Activated CD4-positive, alpha-beta T cell treated with anti-CD3 and anti-CD28 coated beads, Interleukin-2, amount 50 U/mL, for 16 hours (primary cell): ENCODE results near the gene PROK2.

ENCODE experiments used
- DNase-seq: peaks from one replicate; pipeline ENCODE4 v3.0.0-alpha.2; 2020

PROK2 gene

GRCh38 chr3:71732637-71733036 is 52.3 kb downstream of the PROK2 start:
- DNase-seq: no peak

DNA sequence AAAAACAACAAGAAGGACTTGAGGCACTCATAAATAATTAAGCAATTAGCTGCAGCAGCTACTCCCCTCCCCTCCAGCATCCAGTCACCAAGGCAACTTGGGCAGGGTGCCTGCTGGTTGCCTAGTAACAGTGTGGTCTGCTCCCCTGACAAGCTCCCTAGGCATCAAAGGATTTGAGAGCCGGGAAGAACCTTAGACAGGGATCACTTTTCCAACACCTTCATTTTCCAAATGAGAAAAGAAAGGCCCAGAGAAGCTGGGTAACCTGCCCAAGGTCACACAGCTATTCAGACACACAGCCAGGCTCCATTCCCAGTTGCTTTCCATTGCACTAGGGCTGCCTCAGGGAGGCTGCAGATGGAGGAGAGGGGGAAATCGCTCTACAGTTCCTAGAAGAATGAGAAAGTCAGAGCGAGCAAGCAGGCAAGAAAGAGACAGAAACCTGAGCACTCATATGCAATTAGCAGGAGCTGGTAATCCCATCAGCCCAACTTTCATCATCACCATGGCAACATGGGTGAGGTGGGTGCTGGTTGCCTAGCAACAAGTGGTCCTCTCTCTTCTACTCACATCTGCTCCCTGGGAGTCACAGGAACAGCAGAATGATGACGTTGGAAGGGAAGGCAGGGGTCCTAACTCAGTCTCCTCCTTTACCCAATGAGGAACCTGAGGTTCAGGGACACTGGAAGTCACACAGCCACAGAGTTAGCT is 56.2 kb downstream of the PROK2 start:
- DNase-seq: no peak

GRCh38 chr3:71726146-71726545 is 58.8 kb downstream of the PROK2 start:
- peak; percentile 51 for DNase-seq

DNA sequence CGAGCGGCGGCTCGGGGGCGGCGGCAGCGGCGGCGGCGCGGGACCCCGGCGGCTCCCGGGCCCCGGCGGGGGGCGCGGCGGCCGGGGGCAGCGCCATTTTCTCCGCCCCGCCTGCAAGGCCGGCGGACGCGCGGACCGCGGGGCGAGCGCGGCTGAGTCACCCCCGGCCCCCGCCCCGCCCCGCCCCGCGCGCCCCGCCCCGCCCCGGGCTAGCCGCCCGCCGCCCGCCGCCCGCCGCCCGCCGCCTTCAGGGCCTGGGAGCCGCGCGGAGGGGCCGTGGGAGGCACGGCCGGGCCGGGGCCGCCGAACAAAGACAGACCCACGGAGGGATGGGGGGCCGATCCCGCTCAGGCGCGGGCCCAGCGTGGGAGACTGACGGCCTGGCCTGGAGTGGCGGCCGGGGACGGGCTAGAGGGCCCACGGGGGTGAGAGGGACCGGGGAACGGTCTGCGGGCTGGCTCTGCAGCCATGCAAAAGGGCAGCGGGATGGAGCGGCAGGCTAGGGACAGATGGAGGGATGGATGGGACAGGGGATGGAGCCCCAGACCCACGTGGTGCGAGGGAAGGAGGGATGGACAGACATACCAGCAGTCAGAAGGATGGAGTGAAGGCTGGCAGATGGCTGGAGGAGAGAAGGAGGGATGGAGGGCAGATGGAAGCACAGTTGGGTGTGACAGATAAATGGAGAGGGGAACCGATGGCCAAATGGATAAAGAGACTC is 59.5 kb downstream of the PROK2 start, which contains the start of gene EIF4E3:
Gene EIF4E3, minus strand, starts transcription at position 132 of the 721 bp plus-strand sequence. Its CDS starts 35 bp downstream, at position 97.
- DNase-seq: peak; percentile 24

DNA sequence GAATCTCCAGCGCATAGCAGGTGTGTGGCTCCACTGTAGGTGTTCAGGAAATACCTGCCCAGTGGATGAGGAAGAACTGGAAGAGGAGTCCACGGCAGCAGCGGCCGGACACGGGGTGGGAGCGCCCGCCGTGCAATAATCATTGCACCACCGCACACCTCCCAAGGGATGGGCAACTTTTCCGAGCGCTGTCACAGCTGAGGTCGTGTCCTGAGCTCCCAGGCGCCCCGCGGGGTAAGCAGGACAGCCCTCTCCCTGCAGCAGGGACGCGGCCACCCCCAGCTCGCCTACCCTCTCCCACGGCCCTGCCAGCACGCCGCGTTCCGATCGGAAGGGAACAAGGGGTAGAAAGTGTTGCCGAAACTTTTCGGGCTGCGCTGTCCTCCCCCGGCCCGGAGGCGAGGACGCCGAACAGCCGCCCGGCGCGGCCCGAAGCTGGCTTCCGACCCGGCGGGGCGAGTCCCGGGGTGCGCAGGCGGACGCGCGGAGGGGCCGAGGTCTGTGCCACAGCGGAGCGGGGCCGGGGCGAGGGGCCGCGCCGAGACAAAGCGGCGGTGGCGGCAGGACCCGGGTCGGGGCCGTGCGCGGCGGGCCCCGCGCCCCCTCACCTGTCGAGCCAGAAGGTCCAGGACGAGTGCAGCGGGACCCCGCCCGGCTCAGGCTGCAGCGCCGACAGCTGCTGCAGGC is 60.2 kb downstream of the PROK2 start:
- peak; percentile 28 for DNase-seq

DNA sequence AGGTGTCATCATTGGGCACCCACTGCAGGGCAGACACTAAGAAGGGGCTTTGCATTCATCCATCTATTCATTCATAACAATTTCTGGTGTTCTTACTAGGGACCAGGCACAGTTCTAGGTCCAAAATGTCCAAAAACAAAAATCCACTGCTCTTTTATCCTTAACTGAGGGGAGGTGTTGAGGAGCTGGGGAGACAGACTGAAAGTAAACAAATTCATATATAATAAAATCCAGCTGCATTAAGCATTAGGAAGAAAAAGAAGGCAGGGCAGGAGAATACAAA is 60.8 kb downstream of the PROK2 start:
- no peak for DNase-seq

DNA sequence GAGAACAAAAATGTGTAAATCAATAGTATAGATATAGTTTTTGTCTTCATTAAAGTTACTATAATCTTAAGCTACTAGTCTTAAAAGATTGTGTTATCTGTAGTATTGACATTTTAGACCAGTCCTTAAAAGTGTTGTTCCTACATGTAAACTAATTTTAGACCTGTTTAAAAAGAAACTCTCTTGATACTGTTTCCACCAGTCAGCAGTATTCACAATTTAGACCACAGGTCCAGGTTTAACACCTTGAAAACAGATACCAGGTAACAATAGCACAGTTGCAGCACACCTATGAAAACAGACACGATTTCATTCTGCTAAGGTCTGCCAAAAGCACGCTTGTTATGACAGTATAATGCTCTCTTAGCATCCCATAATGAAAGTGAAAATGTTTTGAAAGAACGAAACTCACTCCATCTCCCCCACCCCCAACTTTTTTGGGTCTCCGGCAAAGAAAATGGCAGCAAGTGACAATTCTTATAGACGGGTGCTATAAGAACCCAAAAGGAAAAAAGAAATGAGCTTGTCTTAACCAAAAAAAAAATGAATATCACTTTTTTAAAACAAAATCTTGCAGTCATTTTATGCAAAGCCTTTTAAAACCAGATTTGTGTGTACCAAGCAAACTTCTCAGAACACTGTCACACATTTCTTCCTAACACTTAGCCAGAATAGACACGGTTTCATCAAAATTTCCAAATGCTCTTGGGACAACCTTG is 61.3 kb downstream of the PROK2 start:
- DNase-seq: peak; percentile 82

DNA sequence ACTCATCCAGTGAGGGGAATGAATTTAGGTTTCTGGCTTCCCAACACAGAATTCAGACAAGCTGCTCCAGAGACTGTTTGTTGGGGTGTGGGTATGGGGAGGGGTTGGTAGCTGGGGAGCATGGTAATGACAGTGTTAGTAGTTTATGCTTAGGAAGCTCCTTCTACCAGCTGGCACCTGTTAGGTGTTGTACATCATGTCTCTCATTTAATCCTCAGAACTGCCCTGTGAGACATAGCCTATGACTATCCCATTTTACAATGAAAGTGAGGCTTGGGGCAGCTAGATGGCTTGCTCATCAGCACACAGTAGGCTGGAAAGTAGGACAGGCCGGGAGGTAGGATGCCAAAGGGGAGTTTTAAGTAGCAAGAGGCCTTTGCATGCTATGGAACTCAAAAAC is 62.3 kb downstream of the PROK2 start:
- no peak for DNase-seq
